K562 (cell line): Measurements from ENCODE around the gene NAT14. TPM values are rescaled to one million over a fixed set of nuclear protein-coding genes. Genes with fewer than 3 reads are reported as not detected.
A peak's percentile ranks its signal among the peaks of the same experiment; 100 is the strongest.

Experiments
- AFF4 ChIP-seq: sonication (generic); formaldehyde crosslinking; IDR thresholded peaks from 2 replicates; pipeline ENCODE4 v1.8.0; 2023; ENCODE audit warnings: mild to moderate bottlenecking, missing genetic modification reagents
- KAT7 ChIP-seq: sonication (generic); formaldehyde crosslinking; IDR thresholded peaks from 2 replicates; pipeline ENCODE4 v1.8.0; 2022; ENCODE audit warnings: missing genetic modification reagents, mild to moderate bottlenecking, borderline replicate concordance
- NR2C2 ChIP-seq, 2 experiments: fragments of 200-800 bp in 1 of 2; sonication (Bioruptor generic) in 1 of 2; sonication (generic) in 1 of 2; formaldehyde crosslinking in 1 of 2; IDR thresholded peaks; 2 replicates each; pipeline versions ENCODE4 v1.6.1 to v1.8.0; 2016 to 2022; ENCODE audit warnings: mild to moderate bottlenecking in 1 of 2, missing compliant biosample characterization in 1 of 2, missing genetic modification characterization in 1 of 2, missing genetic modification reagents in 1 of 2
- TFE3 ChIP-seq: fragments of 450-650 bp; formaldehyde crosslinking; IDR thresholded peaks from 2 replicates; pipeline ENCODE4 v1.4.0; 2020; ENCODE audit warnings: mild to moderate bottlenecking, mixed read lengths
- ZBTB5 ChIP-seq: fragments of 450-650 bp; IDR thresholded peaks from 2 replicates; pipeline ENCODE4 v1.6.1; 2017; ENCODE audit warnings: antibody characterized with exemption
- ZNF79 ChIP-seq: fragments of 250-450 bp; sonication (Bioruptor Pico); IDR thresholded peaks from 2 replicates; pipeline ENCODE4 v1.4.0; 2020; ENCODE audit warnings: low read depth, mild to moderate bottlenecking, moderate library complexity
- polyA plus RNA-seq, 8 experiments: library from polyadenylated mRNA; depleted of rRNA in 4 of 8; stranded (reverse) in 5 of 8; unstranded in 3 of 8; fragments of >200 nt; fragmentation: Nextera tagmentation in 2 of 8; fragmentation: Illumina TruSeq in 1 of 8; extraction: Ambion mirVana in 2 of 8; extraction: Trizol in 1 of 8; gene quantifications; 2 replicates each; pipeline versions ENCODE4 v1.2.1 to v1.2.3, GENCODE V29; 2011 to 2014; ENCODE audit warnings: inconsistent platforms in 1 of 8, missing spikeins in 1 of 8
- total RNA-seq, 7 experiments: library from RNA; depleted of rRNA in 6 of 7; stranded (reverse); fragments of >200 nt in 6 of 7; fragmentation: Illumina TruSeq in 2 of 7; extraction: Trizol in 2 of 7; gene quantifications; 2 replicates each; pipeline versions ENCODE4 v1.2.1 to v1.2.3, GENCODE V29; 2011 to 2021; ENCODE audit warnings: low replicate concordance in 1 of 7
- TF ChIP-seq, protein P1 (sequence below): fragments of 450-650 bp; IDR thresholded peaks from 2 replicates; pipeline ENCODE4 v1.6.1; 2017; ENCODE audit warnings: antibody characterized with exemption, mild to moderate bottlenecking

The NAT14 gene
- total and polyA plus RNA-seq, 9 of the 15 experiments (the other 6 are each of a cell fraction or from before 2014, with no cell fraction given) = 2.4 to 77.0 (median 26.7) TPM

DNA sequence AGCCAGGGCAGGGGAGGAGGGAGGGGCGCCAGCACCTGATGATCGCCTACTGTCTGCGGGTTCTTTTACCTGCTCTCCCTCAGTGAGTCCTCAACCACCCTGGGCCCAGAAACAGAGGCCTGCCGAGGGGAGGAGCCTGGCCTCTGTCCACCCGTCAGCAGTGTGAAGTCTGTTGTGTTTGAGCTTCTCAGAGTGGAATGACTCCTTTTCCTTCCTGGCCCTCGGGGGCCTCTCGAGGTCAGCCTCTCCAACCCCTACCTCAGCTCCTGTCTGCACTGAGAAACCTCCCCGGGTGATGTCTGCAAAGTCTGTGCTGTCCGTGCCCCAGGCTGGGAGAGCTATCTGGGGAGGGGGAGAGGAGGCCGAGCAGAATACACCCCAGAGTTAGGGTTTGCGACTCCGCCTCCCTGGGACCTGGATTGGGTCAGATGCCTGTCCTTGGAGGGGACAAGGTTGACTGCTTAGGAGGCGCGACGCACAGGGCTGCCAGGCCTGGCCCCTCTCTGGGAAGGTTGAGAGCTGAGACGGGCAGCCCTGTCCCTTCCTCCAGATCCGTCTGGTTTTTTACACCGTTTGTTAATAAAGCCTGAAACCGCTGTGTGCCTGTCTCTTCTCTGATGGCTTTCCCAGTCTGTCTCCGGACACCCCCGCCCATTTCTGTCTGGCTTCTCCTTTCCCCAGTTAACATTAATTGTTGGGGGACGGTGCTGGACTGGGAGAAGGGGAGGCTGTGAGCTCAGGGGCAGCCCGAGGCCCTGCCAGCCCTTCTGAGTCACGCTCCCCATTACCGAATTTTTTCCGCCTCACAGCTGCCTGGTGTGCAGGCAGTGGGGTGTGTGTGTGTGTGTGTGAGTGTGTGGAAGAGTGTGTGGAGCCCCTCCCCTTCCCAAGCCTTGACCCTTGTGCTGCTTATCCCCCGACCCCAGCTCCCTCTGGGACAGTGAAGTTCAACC, 2.3 kb downstream of the NAT14 start (continued):
- no peak for TF ChIP-seq TFE3 (CRISPR knock-in tag)
- TF ChIP-seq, protein P1, sequence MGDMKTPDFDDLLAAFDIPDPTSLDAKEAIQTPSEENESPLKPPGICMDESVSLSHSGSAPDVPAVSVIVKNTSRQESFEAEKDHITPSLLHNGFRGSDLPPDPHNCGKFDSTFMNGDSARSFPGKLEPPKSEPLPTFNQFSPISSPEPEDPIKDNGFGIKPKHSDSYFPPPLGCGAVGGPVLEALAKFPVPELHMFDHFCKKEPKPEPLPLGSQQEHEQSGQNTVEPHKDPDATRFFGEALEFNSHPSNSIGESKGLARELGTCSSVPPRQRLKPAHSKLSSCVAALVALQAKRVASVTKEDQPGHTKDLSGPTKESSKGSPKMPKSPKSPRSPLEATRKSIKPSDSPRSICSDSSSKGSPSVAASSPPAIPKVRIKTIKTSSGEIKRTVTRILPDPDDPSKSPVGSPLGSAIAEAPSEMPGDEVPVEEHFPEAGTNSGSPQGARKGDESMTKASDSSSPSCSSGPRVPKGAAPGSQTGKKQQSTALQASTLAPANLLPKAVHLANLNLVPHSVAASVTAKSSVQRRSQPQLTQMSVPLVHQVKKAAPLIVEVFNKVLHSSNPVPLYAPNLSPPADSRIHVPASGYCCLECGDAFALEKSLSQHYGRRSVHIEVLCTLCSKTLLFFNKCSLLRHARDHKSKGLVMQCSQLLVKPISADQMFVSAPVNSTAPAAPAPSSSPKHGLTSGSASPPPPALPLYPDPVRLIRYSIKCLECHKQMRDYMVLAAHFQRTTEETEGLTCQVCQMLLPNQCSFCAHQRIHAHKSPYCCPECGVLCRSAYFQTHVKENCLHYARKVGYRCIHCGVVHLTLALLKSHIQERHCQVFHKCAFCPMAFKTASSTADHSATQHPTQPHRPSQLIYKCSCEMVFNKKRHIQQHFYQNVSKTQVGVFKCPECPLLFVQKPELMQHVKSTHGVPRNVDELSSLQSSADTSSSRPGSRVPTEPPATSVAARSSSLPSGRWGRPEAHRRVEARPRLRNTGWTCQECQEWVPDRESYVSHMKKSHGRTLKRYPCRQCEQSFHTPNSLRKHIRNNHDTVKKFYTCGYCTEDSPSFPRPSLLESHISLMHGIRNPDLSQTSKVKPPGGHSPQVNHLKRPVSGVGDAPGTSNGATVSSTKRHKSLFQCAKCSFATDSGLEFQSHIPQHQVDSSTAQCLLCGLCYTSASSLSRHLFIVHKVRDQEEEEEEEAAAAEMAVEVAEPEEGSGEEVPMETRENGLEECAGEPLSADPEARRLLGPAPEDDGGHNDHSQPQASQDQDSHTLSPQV = no peak
- TF ChIP-seq AFF4 = 0 out of 2 replicates have a peak, but pooled peaks have one; percentile 36
- no peak for TF ChIP-seq ZNF79 (CRISPR knock-in tag)
- no peak for TF ChIP-seq ZBTB5
- no peak for TF ChIP-seq NR2C2 (CRISPR knock-in tag; IDR thresholded peaks at IDR 0.05)
- 0 out of 2 replicates have a peak, but pooled peaks have one; percentile 17 for TF ChIP-seq NR2C2 (tag; IDR thresholded peaks at IDR 0.05)
- TF ChIP-seq KAT7 (CRISPR knock-in tag) = 0 out of 2 replicates have a peak, but pooled peaks have one; percentile 46
